IPS DF 19.7 (cell line): ENCODE measurements around the gene EFEMP2.
"Not testable (repeated sequence)": the region's sequence is repeated elsewhere in the genome, so short reads cannot be mapped to it uniquely, and the experiment has no call there.

Source experiments
- DNase-seq: peaks from one replicate; pipeline ENCODE4 v3.0.0-alpha.2; 2013; ENCODE audit warnings: low read depth, low spot score

EFEMP2 gene

DNA sequence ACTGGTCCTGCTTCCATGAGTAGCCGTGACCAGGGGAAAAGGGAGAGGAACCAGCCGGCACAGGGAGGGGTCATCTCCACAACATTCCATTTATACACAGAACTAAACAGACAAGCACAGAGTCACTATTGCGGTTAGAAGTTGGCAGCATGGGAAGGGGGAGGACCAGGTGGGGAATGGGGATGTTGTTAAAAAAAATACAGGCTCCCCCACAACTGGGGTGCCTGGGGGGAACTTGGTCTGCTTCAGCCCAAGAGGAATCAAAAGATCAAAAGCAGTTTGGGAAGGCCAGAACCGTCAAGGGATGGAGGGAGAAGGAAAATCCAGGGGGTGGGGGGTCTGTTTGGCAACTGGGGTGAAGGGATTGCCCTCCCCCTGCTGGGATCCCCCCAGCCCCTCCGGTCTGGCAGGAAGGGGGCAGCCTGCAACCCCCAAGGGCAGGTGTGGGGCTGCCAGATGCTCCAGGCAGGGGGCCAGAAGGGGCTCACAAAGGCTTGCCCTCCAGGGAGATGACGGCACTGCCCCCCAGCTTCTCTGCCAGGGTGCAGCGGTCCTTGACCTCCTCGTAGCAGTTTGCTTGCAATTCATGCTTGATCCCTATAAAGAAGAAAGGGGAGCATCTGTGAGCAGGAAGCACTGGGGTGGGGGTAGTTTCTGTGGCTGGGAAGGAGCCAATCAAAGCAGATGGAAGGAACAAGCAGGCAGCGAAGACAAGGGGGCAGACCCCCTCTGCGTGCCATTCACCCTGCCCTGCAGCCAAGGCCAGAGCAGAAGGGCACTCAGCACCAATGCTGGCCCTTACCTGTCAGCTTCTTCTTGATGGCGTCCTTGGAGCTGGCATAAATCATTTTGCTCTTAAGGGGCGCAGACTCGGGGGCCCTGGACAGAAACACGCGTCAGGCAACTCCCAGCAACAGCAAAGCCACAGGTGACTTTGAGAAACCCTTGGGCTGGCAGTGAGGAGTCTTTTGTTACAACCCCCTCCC, 17.5 kb downstream of the EFEMP2 start:
- DNase-seq: no peak

DNA sequence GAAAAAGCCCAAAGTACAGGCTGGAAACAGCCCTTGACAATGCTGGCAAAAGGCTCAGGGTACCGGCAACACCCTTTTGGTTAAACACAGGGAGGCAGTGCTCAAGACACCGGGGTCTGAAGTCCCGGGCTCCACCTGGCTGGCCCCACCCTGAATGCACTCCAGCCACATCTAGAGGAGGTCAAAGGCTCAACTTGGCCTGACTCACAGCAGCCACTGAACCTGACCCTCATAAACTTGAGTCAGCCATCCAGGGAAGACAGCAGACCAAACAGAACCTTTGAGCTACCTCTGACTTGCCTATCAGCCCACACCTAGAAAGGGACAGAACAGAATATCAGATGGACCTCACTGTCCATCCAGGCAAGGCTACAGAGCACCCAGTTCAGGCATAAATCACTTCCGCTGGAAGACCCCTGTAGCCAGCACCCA, 18.4 kb downstream of the EFEMP2 start:
- DNase-seq: no peak

DNA sequence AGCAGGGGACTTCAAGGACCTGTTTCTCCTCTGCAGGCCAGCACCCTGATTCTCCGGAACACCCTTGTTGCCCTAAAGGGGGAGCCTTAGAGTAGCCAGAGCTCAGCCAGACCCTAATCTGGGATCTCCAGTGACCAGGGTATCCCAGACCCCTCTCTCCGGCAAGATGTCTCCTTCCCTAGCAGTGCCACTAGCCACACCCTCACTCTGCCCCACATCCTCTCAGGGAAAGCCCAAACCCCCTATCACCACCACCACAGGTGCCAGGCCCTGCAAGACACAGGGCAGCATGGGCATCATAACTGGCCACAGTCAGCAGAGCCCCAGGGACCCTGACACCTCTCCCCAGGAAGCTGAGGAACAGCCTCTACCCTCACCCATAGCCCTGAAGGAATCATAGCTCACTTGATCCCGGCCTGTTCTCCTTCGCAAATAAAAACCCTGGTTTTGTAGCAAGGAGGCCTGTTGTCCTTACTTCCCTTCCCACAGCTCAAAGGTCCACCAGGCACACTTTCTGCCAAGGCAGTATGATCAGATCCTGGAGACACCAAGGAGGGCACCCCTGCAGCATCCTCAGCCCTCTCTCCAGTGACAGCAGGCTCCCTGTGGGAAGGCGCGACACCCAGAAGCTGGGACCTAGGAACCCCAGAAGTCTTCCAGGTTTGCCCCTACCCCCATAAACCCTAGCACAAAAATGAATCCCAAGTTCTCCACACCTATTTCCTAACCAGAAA, 19.2 kb downstream of the EFEMP2 start:
- no peak for DNase-seq

- DNase-seq: no peak
Observed at GRCh38 chr11:65852508-65853245, 19.9 kb downstream of the EFEMP2 start.

GRCh38 chr11:65851811-65852507, 20.6 kb downstream of the EFEMP2 start:
- DNase-seq: no peak

GRCh38 chr11:65851083-65851579, 21.5 kb downstream of the EFEMP2 start:
- no peak for DNase-seq

DNA sequence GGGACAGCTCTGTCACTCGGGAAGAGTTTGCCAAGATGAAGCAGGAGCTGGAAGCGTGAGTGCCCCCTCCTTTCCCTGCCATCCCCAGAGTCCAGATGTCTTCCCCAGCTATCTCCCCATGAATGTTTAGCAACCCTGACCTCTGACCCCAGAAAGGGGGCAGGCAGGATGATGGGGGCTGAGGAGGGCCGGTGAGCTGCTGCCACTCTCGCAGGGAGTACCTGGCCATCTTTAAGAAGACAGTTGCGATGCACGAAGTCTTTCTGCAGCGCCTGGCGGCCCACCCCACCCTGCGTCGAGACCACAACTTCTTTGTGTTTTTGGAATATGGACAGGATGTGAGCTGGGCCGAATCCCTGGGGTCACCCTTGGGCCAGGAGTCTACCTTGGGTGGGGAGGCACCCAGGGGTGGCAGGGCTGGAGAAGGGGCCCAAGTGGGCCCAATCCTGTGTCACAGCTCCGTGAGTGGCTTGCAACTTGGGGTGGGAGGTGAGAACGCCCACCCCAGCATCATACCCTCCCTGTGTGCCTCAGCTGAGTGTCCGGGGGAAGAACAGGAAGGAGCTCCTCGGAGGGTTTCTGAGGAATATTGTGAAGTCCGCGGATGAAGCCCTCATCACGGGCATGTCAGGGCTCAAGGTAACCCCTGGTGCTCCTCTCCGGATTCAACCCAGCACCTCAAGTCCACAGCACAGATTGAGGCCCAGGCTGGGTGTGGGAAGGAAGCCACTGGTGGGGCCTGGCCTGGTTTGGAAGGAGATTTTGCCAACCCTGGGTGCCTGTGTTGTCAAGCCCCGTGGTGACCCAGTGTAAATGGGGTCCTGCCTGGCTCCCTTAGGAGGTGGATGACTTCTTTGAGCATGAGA, 22.1 kb downstream of the EFEMP2 start:
- no peak for DNase-seq

DNA sequence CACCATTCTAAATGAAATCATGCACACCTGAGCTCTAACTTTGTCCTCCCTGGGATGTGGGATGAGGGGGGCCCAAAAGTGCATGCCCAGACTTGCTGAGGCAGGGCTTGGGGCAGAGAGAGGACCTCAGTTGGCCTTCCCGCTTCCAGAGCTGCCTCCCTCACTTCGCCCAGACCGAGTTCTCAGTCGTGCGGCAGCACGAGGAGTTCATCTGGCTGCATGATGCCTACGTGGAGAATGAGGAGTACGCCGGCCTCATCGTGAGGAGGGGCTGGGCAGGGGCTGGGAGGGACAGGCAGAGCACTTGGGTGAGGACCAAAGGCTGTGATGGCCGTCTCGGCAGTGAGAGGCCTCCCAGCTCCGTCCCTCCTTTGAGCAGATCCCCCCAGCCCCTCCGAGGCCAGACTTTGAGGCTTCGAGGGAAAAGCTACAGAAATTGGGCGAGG, 22.8 kb downstream of the EFEMP2 start:
- no peak for DNase-seq

DNA sequence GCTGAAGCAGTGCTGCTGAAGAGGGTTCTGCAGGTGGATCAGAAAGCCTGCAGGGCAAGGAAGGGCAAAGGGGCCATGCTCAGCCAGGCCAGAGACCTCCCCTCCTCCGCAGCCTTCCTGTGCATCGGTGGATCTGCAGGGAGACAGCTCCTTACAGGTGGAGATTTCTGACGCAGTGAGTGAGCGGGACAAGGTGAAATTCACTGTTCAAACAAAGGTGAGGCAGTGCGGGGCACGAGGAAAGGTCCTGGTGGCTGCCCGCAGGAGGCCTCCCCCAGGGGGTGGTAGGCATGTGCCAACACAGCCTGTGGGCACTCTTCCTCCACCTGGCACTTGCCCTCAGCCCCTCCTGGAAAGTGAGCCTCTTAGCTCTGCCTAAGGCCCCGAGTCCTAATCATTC, 23.2 kb downstream of the EFEMP2 start:
- no peak for DNase-seq

DNA sequence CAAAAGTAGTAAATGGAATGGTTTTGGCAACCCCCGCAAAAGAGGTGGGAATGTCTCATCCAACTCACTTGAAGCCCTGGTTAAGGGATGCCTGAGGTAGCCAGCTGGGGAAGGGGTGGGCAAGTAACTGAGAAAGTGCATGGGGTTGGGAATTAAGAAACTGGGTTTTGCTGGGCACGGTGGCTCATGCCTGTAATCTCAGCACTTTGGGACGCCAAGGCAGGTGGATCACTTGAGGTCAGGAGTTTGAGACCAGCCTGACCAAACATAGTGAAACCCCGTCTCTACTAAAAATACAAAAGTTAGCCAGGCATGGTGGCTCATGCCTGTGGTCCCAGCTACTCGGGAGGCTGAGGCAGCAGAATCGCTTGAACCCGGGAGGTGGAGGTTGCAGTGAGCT, 23.9 kb downstream of the EFEMP2 start:
- not testable (repeated sequence) for DNase-seq

GRCh38 chr11:65847746-65848145, 24.9 kb downstream of the EFEMP2 start:
- DNase-seq: no peak

DNA sequence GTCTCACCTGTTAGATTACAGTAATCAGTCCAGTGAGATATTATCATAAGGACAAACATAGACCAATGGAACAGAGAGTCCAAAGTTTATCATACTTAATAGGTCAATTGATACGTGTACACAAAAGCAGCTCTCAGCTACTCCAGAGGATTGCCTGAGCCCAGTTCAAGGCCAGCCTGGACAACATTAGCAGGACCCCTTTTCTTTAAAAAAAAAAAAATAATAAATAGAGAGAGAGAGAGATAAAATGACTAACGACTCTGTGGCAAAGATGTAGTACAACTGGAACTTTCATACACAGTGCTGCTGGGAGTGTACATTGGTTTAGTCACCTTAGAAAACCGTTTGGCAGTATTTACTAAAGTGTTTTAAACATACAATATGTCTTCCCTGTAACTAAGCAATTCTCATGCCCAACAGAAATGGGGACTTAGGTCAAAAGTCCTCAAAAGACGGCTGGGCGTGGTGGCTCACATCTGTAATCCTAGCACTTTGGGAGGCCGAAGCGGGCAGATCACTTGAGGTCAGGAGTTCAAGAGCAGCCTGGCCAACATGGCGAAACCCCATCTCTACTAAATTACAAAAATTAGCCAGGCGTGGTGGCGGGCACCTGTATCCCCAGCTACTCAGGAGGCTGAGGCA, 28.2 kb downstream of the EFEMP2 start:
- no peak for DNase-seq

DNA sequence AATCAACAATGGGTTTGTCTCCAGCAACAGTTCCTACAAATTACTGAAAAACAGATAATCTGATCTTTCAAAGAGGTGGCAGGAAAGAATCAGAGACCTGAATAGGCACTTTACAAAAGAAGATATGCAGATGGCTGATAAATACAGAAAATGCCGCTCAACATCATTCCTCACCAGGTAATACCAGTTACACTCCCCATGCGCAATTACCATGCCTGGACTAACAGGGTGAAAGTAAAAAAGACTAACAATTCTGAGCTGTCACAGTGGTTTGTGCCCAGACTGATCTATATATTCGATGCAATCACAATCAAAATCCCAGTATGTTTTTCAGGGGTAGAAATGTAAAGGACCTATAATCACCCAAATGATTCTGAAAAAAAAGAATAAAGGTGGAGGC, 28.8 kb downstream of the EFEMP2 start:
- no peak for DNase-seq

- DNase-seq: no peak
Observed at GRCh38 chr11:65842144-65842543, 30.5 kb downstream of the EFEMP2 start.

GRCh38 chr11:65834202-65834601, 38.4 kb downstream of the EFEMP2 start:
- no peak for DNase-seq

- peak; percentile 76 for DNase-seq
Observed at GRCh38 chr11:65833297-65834030, 39.1 kb downstream of the EFEMP2 start, which contains the start of gene SNX32. Gene SNX32, plus strand, starts transcription at chr11:65833963. Its CDS starts 103 bp downstream, at chr11:65834066.

- DNase-seq: not testable (repeated sequence)
Observed at GRCh38 chr11:65832231-65832630, 40.4 kb downstream of the EFEMP2 start.

GRCh38 chr11:65829459-65829858, 43.1 kb downstream of the EFEMP2 start:
- no peak for DNase-seq
